Neuron (in vitro differentiated cells): ENCODE data around the gene PPP4R2.

ENCODE experiments used
- H2AFZ ChIP-seq: one replicate; pipeline ENCODE4 v1.6.1; 2013; ENCODE audit warnings: low read depth, mild to moderate bottlenecking, inconsistent platforms, low read length, moderate library complexity
- H3K27me3 ChIP-seq: one replicate; pipeline ENCODE4 v1.6.1; 2013; ENCODE audit warnings: low read length; ENCODE audit not compliant: insufficient read depth
- H3K36me3 ChIP-seq: one replicate; pipeline ENCODE4 v1.6.1; 2013; ENCODE audit warnings: low read length; ENCODE audit not compliant: insufficient read depth
- H3K4me1 ChIP-seq: one replicate; pipeline ENCODE4 v1.6.1; 2013; ENCODE audit warnings: low read length; ENCODE audit not compliant: insufficient read depth
- H3K4me3 ChIP-seq: 2 replicates; pipeline ENCODE4 v1.5.1; 2013; ENCODE audit warnings: mild to moderate bottlenecking, low read length, moderate library complexity
- H3K9me3 ChIP-seq: one replicate; pipeline ENCODE4 v1.6.1; 2013; ENCODE audit warnings: low read length

PPP4R2 gene, protein sequence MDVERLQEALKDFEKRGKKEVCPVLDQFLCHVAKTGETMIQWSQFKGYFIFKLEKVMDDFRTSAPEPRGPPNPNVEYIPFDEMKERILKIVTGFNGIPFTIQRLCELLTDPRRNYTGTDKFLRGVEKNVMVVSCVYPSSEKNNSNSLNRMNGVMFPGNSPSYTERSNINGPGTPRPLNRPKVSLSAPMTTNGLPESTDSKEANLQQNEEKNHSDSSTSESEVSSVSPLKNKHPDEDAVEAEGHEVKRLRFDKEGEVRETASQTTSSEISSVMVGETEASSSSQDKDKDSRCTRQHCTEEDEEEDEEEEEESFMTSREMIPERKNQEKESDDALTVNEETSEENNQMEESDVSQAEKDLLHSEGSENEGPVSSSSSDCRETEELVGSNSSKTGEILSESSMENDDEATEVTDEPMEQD

DNA sequence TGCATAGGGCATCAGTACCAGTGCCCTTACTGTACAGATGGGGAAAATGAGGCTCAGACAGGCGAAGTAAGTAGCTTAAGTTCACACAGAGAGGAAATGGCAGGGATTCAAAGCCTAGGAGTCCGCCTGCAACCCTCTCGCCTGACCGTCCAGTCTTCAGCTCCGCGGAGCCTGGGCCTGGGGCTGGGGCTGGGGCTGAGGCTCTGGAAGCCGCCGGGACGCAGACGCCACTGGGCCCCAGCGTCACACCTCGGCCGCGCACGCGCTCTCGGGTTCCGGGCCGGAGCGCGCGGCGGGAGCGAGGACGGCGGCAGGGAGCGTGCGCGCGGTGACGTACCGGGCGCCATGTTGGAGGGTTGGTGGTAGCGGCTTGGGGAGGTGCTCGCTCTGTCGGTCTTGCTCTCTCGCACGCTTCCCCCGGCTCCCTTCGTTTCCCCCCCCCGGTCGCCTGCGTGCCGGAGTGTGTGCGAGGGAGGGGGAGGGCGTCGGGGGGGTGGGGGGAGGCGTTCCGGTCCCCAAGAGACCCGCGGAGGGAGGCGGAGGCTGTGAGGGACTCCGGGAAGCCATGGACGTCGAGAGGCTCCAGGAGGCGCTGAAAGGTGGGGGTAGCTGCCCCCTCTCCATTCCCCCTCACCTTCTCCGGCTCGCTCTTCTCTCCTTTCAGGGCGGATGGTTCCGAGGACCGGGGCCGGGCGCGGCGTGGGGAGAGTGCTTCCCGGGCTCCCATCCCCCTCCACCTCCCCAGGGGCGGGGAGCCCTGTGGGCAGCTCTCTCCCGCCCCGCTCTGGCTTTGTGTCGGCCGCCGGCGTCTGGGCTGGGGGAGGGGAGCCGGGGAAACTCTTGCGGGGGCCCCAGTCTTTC, at the start of gene PPP4R2:
PPP4R2 (plus strand) TSS at position 339 of the 861 bp plus-strand sequence; CDS start at position 566, 227 bp downstream.
- peaks cover 23% of the 10 kb centered on the region for H3K4me1 ChIP-seq
- no peaks in the 10 kb centered on the region for H3K9me3 ChIP-seq
- H3K36me3 ChIP-seq = peaks cover 33% of the 10 kb centered on the region
- peak within 1 kb of the TSS; percentile 69 for H3K4me3 ChIP-seq
- no peaks in the 10 kb centered on the region for H3K27me3 ChIP-seq
- peak within 1 kb of the TSS; percentile 56 for H2AFZ ChIP-seq

DNA sequence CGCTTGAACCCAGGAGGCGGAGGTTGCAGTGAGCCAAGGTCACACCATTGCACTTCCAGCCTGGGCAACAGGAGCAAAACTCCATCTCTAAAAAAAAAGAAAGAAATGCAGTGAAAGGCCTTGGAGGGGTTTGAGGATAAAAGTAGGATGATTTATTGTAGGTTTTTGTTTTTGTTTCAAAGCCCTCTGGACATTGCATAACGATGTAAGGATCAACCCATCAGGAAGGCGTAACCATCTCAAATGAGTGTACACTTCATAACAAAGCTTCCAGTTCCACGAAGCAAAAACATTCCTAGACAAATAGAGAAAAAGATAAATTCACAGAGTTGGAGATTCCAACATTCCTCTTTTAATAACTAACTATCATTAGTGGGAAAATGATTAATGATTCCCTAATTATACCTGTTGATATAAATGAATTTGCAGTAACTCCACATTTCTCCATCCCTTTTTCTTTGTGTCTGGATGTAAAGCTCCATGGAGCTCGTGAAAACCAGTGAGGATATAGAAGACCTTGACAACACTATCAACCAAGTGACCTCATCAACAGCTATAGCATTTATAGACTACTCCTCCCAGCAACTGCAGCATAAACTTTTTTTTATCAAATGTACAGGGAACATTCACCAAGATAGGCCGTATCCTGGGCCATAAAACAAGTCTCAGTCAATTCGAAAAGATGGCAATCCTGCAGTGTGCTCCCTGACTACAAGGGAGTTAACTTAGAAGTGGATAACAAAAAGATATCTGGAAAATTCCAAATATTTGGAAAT, 48.7 kb upstream of the PPP4R2 start:
- Histone ChIP-seq H3K4me1 (no peaks in the 10 kb centered on the region), H3K36me3 (no peaks in the 10 kb centered on the region), H2AFZ (no peak overlapping the region), H3K27me3 (peaks cover 5% of the 10 kb centered on the region), H3K4me3 (no peak overlapping the region), H3K9me3 (no peaks in the 10 kb centered on the region)

DNA sequence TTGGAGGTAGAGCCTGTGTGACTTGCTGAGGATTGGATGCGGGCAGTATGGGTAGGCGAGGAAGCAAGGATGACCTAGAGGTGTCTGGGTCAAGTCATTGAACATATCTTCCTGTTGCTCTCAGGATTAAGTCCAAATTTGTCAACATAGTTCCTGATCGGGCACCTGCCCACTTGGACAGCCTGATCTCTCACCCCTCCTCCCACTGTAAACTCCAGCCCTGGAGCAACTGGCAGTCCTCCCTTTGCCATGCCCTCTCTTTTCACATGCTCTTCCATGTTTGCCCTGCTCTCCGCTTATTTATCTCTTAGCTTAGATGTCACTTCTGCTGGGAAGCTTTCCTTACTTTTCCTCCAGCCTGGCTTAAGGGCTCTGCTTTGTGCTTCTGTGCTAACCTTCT, 47.6 kb upstream of the PPP4R2 start:
- Histone ChIP-seq H2AFZ (no peak overlapping the region), H3K9me3 (no peaks in the 10 kb centered on the region), H3K36me3 (no peaks in the 10 kb centered on the region), H3K4me1 (no peaks in the 10 kb centered on the region), H3K4me3 (no peak overlapping the region), H3K27me3 (peaks cover 5% of the 10 kb centered on the region)

DNA sequence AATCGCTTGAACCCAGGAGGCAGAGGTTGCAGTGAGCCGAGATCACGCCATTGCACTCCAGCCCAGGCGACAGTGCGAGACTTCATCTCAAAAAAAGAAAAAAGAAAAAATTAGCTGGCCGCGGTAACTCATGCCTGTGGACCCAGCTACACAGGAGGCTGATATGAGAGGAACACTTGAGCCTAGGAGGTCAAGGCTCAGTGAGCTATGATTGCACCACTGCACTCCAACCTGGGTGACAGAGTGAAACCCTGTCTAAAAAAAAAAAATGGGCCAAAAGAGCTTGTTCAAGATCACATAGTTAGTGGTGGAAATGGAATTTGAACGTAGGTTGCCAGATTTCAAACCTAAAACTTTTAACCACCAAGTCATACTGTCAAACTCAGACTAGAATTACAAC, 46.2 kb upstream of the PPP4R2 start:
- Histone ChIP-seq H3K4me1 (no peaks in the 10 kb centered on the region), H2AFZ (no peak overlapping the region), H3K36me3 (no peaks in the 10 kb centered on the region), H3K9me3 (no peaks in the 10 kb centered on the region), H3K27me3 (peaks cover 5% of the 10 kb centered on the region), H3K4me3 (no peak overlapping the region)

DNA sequence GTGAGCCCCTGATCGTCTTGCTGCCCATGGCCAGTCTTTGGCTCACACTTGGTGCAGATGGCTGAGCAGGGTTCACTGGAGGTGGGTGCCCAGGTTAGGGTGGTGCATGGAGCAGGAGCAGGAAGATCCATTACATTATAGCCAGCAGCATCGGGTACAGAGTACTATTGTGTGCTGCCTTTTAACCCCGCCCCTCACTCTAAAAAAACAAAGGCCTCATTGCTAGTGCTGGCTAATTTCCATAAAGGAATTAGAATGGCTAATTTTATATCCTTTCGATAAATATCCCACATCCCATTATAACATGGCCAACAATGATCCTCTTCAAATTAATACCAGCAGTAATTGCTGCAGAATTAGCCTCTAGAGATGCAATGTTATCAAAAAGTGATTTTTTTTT, 45.8 kb upstream of the PPP4R2 start:
- Histone ChIP-seq H3K9me3 (no peaks in the 10 kb centered on the region), H3K4me3 (no peak overlapping the region), H3K4me1 (no peaks in the 10 kb centered on the region), H2AFZ (no peak overlapping the region), H3K36me3 (no peaks in the 10 kb centered on the region), H3K27me3 (peaks cover 5% of the 10 kb centered on the region)

DNA sequence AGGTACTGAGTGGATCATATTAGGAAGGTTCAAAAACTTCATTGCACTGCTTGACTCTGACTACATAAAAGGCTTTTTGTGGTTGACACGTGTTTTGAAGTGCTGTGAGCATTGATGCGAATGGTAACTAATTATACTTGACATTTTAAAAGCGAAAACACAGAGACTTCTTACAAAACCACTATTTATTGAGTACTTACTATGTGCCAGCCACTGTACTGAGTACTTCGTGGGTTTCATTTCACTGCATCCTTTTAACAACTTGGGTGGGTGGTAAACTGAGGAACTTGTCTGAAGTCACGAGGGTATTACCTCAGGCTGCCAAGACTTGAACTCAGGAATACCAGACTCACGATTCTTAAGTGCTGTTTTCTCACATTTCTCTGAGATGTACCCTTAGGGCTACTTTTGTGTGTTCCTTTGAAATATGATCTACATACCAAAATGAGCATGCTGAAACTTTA, 45.3 kb upstream of the PPP4R2 start:
- no peaks in the 10 kb centered on the region for H3K9me3 ChIP-seq
- no peak overlapping the region for H2AFZ ChIP-seq
- no peaks in the 10 kb centered on the region for H3K4me1 ChIP-seq
- H3K36me3 ChIP-seq = no peaks in the 10 kb centered on the region
- H3K4me3 ChIP-seq = no peak overlapping the region
- H3K27me3 ChIP-seq = peaks cover 4% of the 10 kb centered on the region

DNA sequence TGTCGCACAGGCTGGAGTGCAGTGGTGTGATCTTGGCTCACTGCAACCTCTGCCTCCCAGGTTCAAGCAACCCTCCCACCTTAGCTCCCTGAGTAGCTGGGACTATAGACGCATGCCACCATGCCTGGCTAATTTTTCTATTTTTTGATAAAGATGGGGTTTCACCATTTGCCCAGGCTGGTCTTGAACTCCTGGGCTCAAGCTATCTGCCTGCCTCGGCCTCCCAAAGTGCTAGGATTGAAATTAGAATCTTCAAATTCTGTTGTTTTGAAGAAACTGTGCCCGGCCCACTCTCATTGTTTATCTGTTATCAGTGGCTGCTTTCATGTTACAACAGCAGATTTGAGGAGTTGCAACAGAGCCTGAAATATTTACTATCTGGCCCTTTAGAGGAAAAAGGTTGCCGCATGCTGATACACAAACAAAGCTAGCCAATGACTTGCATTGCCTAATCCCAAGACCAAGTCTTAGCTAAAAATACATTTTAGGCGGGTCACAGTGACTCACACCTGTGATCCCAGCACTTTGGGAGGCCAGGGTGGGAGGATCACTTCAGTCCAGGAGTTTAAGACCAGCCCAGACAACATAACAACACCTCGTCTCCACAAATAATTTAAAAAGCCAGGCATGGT, 43.2 kb upstream of the PPP4R2 start:
- Histone ChIP-seq H3K36me3 (no peaks in the 10 kb centered on the region), H3K4me3 (no peak overlapping the region), H3K27me3 (peaks cover 3% of the 10 kb centered on the region), H2AFZ (no peak overlapping the region), H3K4me1 (peaks cover 11% of the 10 kb centered on the region), H3K9me3 (no peaks in the 10 kb centered on the region)

DNA sequence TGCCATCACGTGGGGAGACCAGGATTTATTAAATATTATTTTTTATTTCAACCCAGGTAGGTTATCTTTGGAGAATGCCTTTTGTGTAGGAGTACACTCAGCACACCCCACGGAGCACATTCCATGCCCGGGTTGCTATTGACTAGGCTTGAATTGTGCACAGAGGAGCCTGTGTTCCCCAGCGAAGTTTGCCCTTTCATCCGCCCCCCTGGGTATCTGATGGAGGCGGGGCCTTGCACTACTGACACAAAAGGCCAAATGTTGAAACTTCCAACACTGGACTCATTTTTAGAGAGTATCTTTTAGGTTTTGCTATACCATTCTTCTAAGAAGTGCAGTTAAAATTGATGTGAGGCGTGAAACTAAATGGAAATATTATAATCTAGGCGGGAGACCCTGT, 39.3 kb upstream of the PPP4R2 start:
- Histone ChIP-seq H3K4me1 (peaks cover 11% of the 10 kb centered on the region), H3K27me3 (peaks cover 10% of the 10 kb centered on the region), H3K36me3 (no peaks in the 10 kb centered on the region), H3K4me3 (no peak overlapping the region), H3K9me3 (no peaks in the 10 kb centered on the region), H2AFZ (no peak overlapping the region)

DNA sequence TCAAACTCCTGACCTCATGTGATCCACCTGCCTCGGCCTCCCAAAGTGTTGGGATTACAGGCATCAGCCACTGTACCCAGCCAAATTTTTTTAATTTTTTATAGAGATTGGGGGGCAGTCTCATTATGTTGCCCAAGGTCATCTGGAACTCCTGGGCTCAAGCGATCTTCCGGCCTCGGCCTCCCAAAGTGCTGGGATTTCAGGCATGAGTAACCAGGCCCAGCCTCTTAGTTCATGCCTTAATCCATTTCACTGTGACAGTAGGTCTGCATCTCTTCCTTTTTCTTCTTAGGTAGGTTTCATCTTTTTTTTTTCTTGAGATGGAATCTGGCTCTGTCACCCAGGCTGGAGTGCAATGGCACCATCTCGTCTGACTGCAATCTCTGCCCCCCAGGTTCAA, 37.3 kb upstream of the PPP4R2 start:
- Histone ChIP-seq H3K4me3 (no peak overlapping the region), H3K9me3 (no peaks in the 10 kb centered on the region), H3K27me3 (peaks cover 10% of the 10 kb centered on the region), H2AFZ (no peak overlapping the region), H3K36me3 (no peaks in the 10 kb centered on the region), H3K4me1 (peaks cover 11% of the 10 kb centered on the region)

DNA sequence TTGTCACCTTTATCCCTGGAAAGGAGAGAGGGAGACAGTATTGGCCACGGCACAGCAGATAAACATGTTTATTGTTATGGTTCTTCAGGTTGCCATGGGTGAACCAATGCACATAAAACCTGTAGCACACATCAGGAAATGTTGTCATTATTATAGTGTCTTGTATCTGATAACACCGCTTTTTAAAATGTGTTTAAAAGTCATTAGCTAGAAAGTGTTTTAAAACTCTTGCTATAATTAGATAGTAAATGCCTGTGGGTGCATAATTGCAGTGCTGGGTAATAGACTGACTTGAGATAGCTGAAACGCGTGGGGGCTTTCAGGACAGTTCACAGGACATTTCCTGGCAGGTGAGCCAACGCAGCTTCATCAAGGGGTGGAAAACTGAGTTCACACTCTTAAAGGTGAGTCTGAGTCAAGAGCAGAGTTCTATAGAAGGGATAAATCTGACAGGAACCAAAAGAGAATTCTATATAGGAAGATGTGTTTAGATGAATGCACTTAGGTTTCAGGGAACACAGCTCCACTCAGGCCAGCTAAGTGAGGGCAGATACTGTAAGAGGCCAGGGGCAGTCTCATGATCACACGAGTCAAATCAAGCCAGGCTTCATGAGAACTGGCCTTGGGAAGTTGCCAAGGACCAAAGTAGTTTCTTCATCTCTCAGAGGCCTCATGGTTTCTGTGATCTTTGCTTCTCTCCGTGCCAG, 35.6 kb upstream of the PPP4R2 start:
- Histone ChIP-seq H3K4me3 (no peak overlapping the region), H2AFZ (no peak overlapping the region), H3K4me1 (peaks cover 11% of the 10 kb centered on the region), H3K27me3 (peaks cover 10% of the 10 kb centered on the region), H3K9me3 (no peaks in the 10 kb centered on the region), H3K36me3 (no peaks in the 10 kb centered on the region)

DNA sequence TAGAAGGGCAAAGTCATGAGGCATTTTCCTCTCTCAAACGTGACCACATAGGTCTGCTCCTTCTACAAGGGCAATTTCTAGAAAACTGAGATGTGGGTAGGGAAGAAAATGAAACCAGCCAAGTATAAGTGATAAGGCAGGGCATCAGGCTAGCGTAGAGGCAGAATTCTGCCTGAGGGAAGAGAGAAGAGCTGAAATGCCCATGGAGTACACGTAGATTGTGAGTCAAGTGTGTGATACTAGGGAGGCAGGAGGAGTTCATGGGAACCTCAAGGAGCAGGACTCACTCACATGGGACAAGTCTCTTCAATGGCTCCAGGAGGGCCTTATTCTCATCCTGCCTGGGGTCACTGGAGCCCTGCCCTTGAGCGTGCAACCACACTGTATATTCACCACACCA, 34.9 kb upstream of the PPP4R2 start:
- Histone ChIP-seq H2AFZ (no peak overlapping the region), H3K4me3 (no peak overlapping the region), H3K27me3 (peaks cover 10% of the 10 kb centered on the region), H3K36me3 (no peaks in the 10 kb centered on the region), H3K9me3 (no peaks in the 10 kb centered on the region), H3K4me1 (peaks cover 11% of the 10 kb centered on the region)

DNA sequence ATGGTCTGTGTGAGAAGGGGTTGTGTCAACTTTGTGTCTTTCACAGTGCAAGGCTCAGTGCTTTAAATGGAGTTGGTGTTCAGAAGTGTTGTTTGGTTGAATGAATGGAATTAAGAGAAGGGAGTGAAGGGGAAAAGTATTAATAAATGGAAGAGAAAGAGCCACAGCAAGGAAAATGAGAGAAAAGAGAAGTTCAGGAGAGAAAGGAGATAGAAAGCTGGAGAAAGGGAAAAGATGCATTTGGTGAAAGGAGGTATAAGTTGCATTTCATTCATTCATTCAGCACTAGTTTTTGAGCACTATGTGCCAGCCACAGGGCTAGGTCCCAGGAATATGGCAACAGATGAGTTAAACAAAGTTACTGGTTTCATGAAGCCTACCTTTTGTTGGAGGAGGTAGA, 34.3 kb upstream of the PPP4R2 start:
- Histone ChIP-seq H2AFZ (no peak overlapping the region), H3K9me3 (no peaks in the 10 kb centered on the region), H3K36me3 (no peaks in the 10 kb centered on the region), H3K27me3 (peaks cover 10% of the 10 kb centered on the region), H3K4me1 (peaks cover 6% of the 10 kb centered on the region), H3K4me3 (no peak overlapping the region)
